MG63 (cell line): Measurements from ENCODE around the gene CHST10. TPM values are rescaled to one million over a fixed set of nuclear protein-coding genes. Genes with fewer than 3 reads are reported as not detected.

Experiments used
- DNase-seq: peaks from one replicate; pipeline ENCODE4 v3.0.0-alpha.2; 2020
- H3K27me3 ChIP-seq: fragments of 250-450 bp; sonication (Bioruptor Pico); 2 replicates; pipeline ENCODE4 v1.5.1; 2020; ENCODE audit warnings: mild to moderate bottlenecking, moderate library complexity
- H3K36me3 ChIP-seq: fragments of 250-450 bp; sonication (Bioruptor Pico); 2 replicates; pipeline ENCODE4 v1.5.1; 2020; ENCODE audit warnings: mild to moderate bottlenecking, moderate library complexity
- H3K4me3 ChIP-seq: fragments of 250-450 bp; sonication (Bioruptor Pico); 2 replicates; pipeline ENCODE4 v1.5.1; 2020; ENCODE audit warnings: mild to moderate bottlenecking, moderate library complexity
- H3K9me3 ChIP-seq: fragments of 250-450 bp; sonication (Bioruptor Pico); 2 replicates; pipeline ENCODE4 v1.5.1; 2020; ENCODE audit warnings: mild to moderate bottlenecking, moderate library complexity
- total RNA-seq: library from RNA; depleted of rRNA; stranded (reverse); fragments of >200 nt; shearing (Covaris generic); gene quantifications from 2 replicates; pipeline ENCODE4 v1.2.3, GENCODE V29; 2014; ENCODE audit warnings: low replicate concordance

Gene CHST10
- total RNA-seq, 1 experiment from 2014 or later: 21.7 TPM

- no peak for DNase-seq
- H3K9me3 ChIP-seq: no peaks in the 10 kb centered on the region
- peaks cover 13% of the 10 kb centered on the region; the same call in 1 of the 2 replicates for H3K36me3 ChIP-seq
- no peak overlapping the region for H3K4me3 ChIP-seq
- no peaks in the 10 kb centered on the region for H3K27me3 ChIP-seq
Observed at GRCh38 chr2:100405403-100406119, 11.9 kb downstream of the CHST10 start.

GRCh38 chr2:100404411-100404810 is 13.1 kb downstream of the CHST10 start:
- Histone ChIP-seq H3K36me3 (peaks cover 13% of the 10 kb centered on the region; the same call in 1 of the 2 replicates), H3K27me3 (no peaks in the 10 kb centered on the region), H3K4me3 (no peak overlapping the region), H3K9me3 (no peaks in the 10 kb centered on the region)
- no peak for DNase-seq

- H3K9me3 ChIP-seq: no peaks in the 10 kb centered on the region
- no peak overlapping the region for H3K4me3 ChIP-seq
- no peaks in the 10 kb centered on the region for H3K27me3 ChIP-seq
- peaks cover 13% of the 10 kb centered on the region; the same call in 1 of the 2 replicates for H3K36me3 ChIP-seq
- no peak for DNase-seq
Observed at GRCh38 chr2:100403722-100404121, 13.7 kb downstream of the CHST10 start.

- H3K27me3 ChIP-seq: no peaks in the 10 kb centered on the region
- H3K4me3 ChIP-seq: no peak overlapping the region
- DNase-seq: no peak
- H3K9me3 ChIP-seq: no peaks in the 10 kb centered on the region
- H3K36me3 ChIP-seq: peaks cover 11% of the 10 kb centered on the region; the same call in 1 of the 2 replicates
Observed at GRCh38 chr2:100401268-100401667, 16.2 kb downstream of the CHST10 start.

- Histone ChIP-seq H3K27me3 (no peaks in the 10 kb centered on the region), H3K36me3 (peaks cover 7% of the 10 kb centered on the region; the same call in 1 of the 2 replicates), H3K4me3 (no peak overlapping the region), H3K9me3 (no peaks in the 10 kb centered on the region)
- DNase-seq: no peak
Observed at GRCh38 chr2:100399714-100400113, 17.8 kb downstream of the CHST10 start.

- no peak for DNase-seq
- Histone ChIP-seq H3K36me3 (peaks cover 7% of the 10 kb centered on the region; the same call in 1 of the 2 replicates), H3K4me3 (no peak overlapping the region), H3K9me3 (no peaks in the 10 kb centered on the region), H3K27me3 (no peaks in the 10 kb centered on the region)
Observed at GRCh38 chr2:100397976-100398375, 19.5 kb downstream of the CHST10 start.

- peaks cover 7% of the 10 kb centered on the region; the same call in 1 of the 2 replicates for H3K36me3 ChIP-seq
- H3K9me3 ChIP-seq: no peaks in the 10 kb centered on the region
- DNase-seq: no peak
- no peak overlapping the region for H3K4me3 ChIP-seq
- no peaks in the 10 kb centered on the region for H3K27me3 ChIP-seq
Observed at GRCh38 chr2:100397118-100397860, 20.2 kb downstream of the CHST10 start.

GRCh38 chr2:100396483-100396882 is 21.0 kb downstream of the CHST10 start:
- DNase-seq: no peak
- no peaks in the 10 kb centered on the region for H3K9me3 ChIP-seq
- H3K36me3 ChIP-seq: peaks cover 2% of the 10 kb centered on the region; the same call in 1 of the 2 replicates
- H3K27me3 ChIP-seq: no peaks in the 10 kb centered on the region
- H3K4me3 ChIP-seq: no peak overlapping the region

- no peaks in the 10 kb centered on the region; the same call in 1 of the 2 replicates for H3K36me3 ChIP-seq
- DNase-seq: no peak
Observed at GRCh38 chr2:100395532-100396350, 21.7 kb downstream of the CHST10 start.

GRCh38 chr2:100394111-100394641 is 23.3 kb downstream of the CHST10 start:
- Histone ChIP-seq H3K27me3 (no peaks in the 10 kb centered on the region), H3K9me3 (no peaks in the 10 kb centered on the region), H3K4me3 (no peak overlapping the region), H3K36me3 (no peaks in the 10 kb centered on the region; the same call in 1 of the 2 replicates)
- no peak for DNase-seq

More at GRCh38 chr2:100395532-100396350, 21.7 kb downstream of the CHST10 start:
- Histone ChIP-seq H3K27me3 (no peaks in the 10 kb centered on the region), H3K4me3 (no peak overlapping the region), H3K9me3 (no peaks in the 10 kb centered on the region)

GRCh38 chr2:100393362-100393761 is 24.1 kb downstream of the CHST10 start:
- no peak for DNase-seq
- no peaks in the 10 kb centered on the region; the same call in 1 of the 2 replicates for H3K36me3 ChIP-seq

GRCh38 chr2:100392715-100393114 is 24.8 kb downstream of the CHST10 start:
- DNase-seq: no peak

More at GRCh38 chr2:100393362-100393761, 24.1 kb downstream of the CHST10 start:
- H3K27me3 ChIP-seq: no peaks in the 10 kb centered on the region
- no peak overlapping the region for H3K4me3 ChIP-seq
- no peaks in the 10 kb centered on the region for H3K9me3 ChIP-seq

GRCh38 chr2:100391735-100392515 is 25.5 kb downstream of the CHST10 start:
- Histone ChIP-seq H3K36me3 (no peaks in the 10 kb centered on the region; the same call in 1 of the 2 replicates), H3K9me3 (no peaks in the 10 kb centered on the region), H3K4me3 (no peak overlapping the region), H3K27me3 (no peaks in the 10 kb centered on the region)
- no peak for DNase-seq

More at GRCh38 chr2:100392715-100393114, 24.8 kb downstream of the CHST10 start:
- no peak overlapping the region for H3K4me3 ChIP-seq
- no peaks in the 10 kb centered on the region; the same call in 1 of the 2 replicates for H3K36me3 ChIP-seq
- no peaks in the 10 kb centered on the region for H3K27me3 ChIP-seq
- no peaks in the 10 kb centered on the region for H3K9me3 ChIP-seq

- no peak for DNase-seq
- H3K27me3 ChIP-seq: no peaks in the 10 kb centered on the region
- no peak overlapping the region for H3K4me3 ChIP-seq
- no peaks in the 10 kb centered on the region for H3K9me3 ChIP-seq
- H3K36me3 ChIP-seq: no peaks in the 10 kb centered on the region; the same call in 1 of the 2 replicates
Observed at GRCh38 chr2:100390001-100390940, 27.2 kb downstream of the CHST10 start.

- Histone ChIP-seq H3K36me3 (no peaks in the 10 kb centered on the region; the same call in 1 of the 2 replicates), H3K9me3 (no peaks in the 10 kb centered on the region), H3K27me3 (no peaks in the 10 kb centered on the region), H3K4me3 (no peak overlapping the region)
- DNase-seq: no peak
Observed at GRCh38 chr2:100388703-100389102, 28.8 kb downstream of the CHST10 start.
